PFSK-1 (cell line): Measurements from ENCODE around the gene PROZ.

ENCODE experiments used
- FOXP2 ChIP-seq: optimal IDR thresholded peaks from 2 replicates; pipeline ENCODE3; 2011; ENCODE audit warnings: borderline replicate concordance, control low read depth, inconsistent platforms; ENCODE audit not compliant: insufficient read depth; ENCODE audit errors: extremely low read length, extremely low read depth
- POLR2AphosphoS5 ChIP-seq: IDR thresholded peaks from 2 replicates; pipeline ENCODE4 v1.6.1; 2012; ENCODE audit warnings: low read depth, mild to moderate bottlenecking, control low read depth, low read length, moderate library complexity
- REST ChIP-seq, 2 experiments: IDR thresholded peaks; 2 replicates each; pipeline versions ENCODE4 v1.6.1 to v1.8.0; 2011 to 2012; ENCODE audit warnings: low read depth in 2 of 2, low read length in 2 of 2, control low read depth in 1 of 2, inconsistent platforms in 1 of 2, mild to moderate bottlenecking in 1 of 2, moderate library complexity in 1 of 2; ENCODE audit not compliant: insufficient read depth in 1 of 2
- SIN3A ChIP-seq: IDR thresholded peaks from 2 replicates; pipeline ENCODE4 v1.6.1; 2012; ENCODE audit warnings: mild to moderate bottlenecking, low read length, moderate library complexity, borderline replicate concordance; ENCODE audit not compliant: insufficient read depth
- TAF1 ChIP-seq: IDR thresholded peaks from 2 replicates; pipeline ENCODE4 v1.6.1; 2012; ENCODE audit warnings: low read length, control low read depth, borderline replicate concordance; ENCODE audit not compliant: insufficient read depth

The PROZ gene

GRCh38 chr13:113166681-113167080 is 8.2 kb downstream of the PROZ start:
- no peak for TF ChIP-seq FOXP2
- no peak for TF ChIP-seq SIN3A
- TF ChIP-seq REST (IDR thresholded peaks at IDR 0.05; ENCODE audit: insufficient read depth in 1 of 2, low read depth in 2 of 2, low read length in 2 of 2): no peak
- no peak for TF ChIP-seq POLR2AphosphoS5
- TF ChIP-seq TAF1: no peak

GRCh38 chr13:113167155-113167554 is 8.7 kb downstream of the PROZ start:
- TF ChIP-seq REST (IDR thresholded peaks at IDR 0.05; ENCODE audit: insufficient read depth in 1 of 2, low read depth in 2 of 2, low read length in 2 of 2): no peak
- no peak for TF ChIP-seq POLR2AphosphoS5
- TF ChIP-seq SIN3A: no peak
- no peak for TF ChIP-seq TAF1
- no peak for TF ChIP-seq FOXP2

- no peak for TF ChIP-seq POLR2AphosphoS5
- TF ChIP-seq REST (IDR thresholded peaks at IDR 0.05; ENCODE audit: insufficient read depth in 1 of 2, low read depth in 2 of 2, low read length in 2 of 2): no peak
- no peak for TF ChIP-seq SIN3A
- TF ChIP-seq TAF1: no peak
- no peak for TF ChIP-seq FOXP2
Observed at GRCh38 chr13:113167575-113167974, 9.1 kb downstream of the PROZ start.

- TF ChIP-seq SIN3A (no peak), TAF1 (no peak), REST (IDR thresholded peaks at IDR 0.05; ENCODE audit: insufficient read depth in 1 of 2, low read depth in 2 of 2, low read length in 2 of 2) (no peak), FOXP2 (no peak), POLR2AphosphoS5 (no peak)
Observed at GRCh38 chr13:113168211-113168610, 9.8 kb downstream of the PROZ start.
